HL-60 (cell line): Measurements from ENCODE around the gene HTR1E.

Experiments used
- DNase-seq, 2 experiments: peaks; one replicate each; pipeline ENCODE4 v3.0.0-alpha.2; 2010 to 2020; ENCODE audit warnings: low read depth in 1 of 2, low spot score in 1 of 2
- H3K27ac ChIP-seq: fragments of 250-450 bp; sonication (Bioruptor Pico); replicated peaks from 2 replicates; pipeline ENCODE4 v1.5.1; 2020; ENCODE audit warnings: mild to moderate bottlenecking, moderate library complexity
- H3K27me3 ChIP-seq: fragments of 250-450 bp; sonication (Bioruptor Pico); 2 replicates; pipeline ENCODE4 v1.5.1; 2021; ENCODE audit warnings: mild to moderate bottlenecking, moderate library complexity; ENCODE audit not compliant: insufficient read depth, poor library complexity, severe bottlenecking
- H3K4me3 ChIP-seq: replicated peaks from 2 replicates; pipeline ENCODE4 v1.5.1; 2011; ENCODE audit warnings: mild to moderate bottlenecking, control low read depth, low read length; ENCODE audit not compliant: insufficient read depth
- GABPA ChIP-seq: IDR thresholded peaks from 2 replicates; pipeline ENCODE4 v1.6.1; 2012; ENCODE audit warnings: low read depth
- POLR2AphosphoS5 ChIP-seq: IDR thresholded peaks from 2 replicates; pipeline ENCODE4 v1.6.1; 2012; ENCODE audit warnings: low read depth
- SPI1 ChIP-seq: IDR thresholded peaks from 2 replicates; pipeline ENCODE4 v1.6.1; 2012; ENCODE audit warnings: low read depth, mild to moderate bottlenecking, borderline replicate concordance
- TF ChIP-seq, protein P1 (sequence below): IDR thresholded peaks from 2 replicates; pipeline ENCODE4 v1.6.1; 2012; ENCODE audit warnings: low read depth; ENCODE audit not compliant: insufficient replicate concordance
- TF ChIP-seq, protein P2 (sequence below): IDR thresholded peaks from one replicate; pipeline ENCODE4 v1.5.1; 2011; ENCODE audit warnings: low read length, control low read depth, inconsistent platforms; ENCODE audit not compliant: insufficient read depth

Gene HTR1E

DNA sequence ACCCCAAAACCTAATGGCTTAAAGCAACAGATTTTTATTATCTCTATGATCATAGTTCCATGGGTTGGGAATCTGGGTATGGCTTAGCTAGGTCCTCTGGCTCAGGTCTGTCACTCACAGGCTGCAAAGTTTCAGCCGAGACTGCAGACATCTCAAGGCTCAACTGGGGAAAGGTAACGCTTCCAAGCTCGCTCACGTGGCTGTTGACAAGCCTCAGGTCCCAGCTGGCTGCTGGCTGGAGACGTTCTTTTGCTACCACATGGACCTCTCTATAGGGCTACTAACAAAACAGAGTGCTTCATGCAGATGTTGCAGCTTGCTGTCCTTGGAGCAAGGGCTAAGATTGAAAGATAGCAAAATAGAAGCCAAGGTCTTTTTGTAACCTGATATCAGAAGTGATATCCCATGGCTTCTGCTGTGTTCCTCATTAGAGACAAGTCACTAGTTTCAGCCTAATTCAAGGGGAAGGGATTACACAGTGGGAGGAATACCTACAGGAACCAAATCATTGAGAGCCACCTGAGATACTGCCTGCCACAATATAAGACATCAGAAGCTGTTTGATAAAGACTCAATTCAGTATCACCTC, 6.6 kb downstream of the HTR1E start:
- TF ChIP-seq, protein P1, sequence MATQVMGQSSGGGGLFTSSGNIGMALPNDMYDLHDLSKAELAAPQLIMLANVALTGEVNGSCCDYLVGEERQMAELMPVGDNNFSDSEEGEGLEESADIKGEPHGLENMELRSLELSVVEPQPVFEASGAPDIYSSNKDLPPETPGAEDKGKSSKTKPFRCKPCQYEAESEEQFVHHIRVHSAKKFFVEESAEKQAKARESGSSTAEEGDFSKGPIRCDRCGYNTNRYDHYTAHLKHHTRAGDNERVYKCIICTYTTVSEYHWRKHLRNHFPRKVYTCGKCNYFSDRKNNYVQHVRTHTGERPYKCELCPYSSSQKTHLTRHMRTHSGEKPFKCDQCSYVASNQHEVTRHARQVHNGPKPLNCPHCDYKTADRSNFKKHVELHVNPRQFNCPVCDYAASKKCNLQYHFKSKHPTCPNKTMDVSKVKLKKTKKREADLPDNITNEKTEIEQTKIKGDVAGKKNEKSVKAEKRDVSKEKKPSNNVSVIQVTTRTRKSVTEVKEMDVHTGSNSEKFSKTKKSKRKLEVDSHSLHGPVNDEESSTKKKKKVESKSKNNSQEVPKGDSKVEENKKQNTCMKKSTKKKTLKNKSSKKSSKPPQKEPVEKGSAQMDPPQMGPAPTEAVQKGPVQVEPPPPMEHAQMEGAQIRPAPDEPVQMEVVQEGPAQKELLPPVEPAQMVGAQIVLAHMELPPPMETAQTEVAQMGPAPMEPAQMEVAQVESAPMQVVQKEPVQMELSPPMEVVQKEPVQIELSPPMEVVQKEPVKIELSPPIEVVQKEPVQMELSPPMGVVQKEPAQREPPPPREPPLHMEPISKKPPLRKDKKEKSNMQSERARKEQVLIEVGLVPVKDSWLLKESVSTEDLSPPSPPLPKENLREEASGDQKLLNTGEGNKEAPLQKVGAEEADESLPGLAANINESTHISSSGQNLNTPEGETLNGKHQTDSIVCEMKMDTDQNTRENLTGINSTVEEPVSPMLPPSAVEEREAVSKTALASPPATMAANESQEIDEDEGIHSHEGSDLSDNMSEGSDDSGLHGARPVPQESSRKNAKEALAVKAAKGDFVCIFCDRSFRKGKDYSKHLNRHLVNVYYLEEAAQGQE, result no peak
- TF ChIP-seq POLR2AphosphoS5 (no peak), SPI1 (no peak), GABPA (no peak)
- TF ChIP-seq, protein P2, sequence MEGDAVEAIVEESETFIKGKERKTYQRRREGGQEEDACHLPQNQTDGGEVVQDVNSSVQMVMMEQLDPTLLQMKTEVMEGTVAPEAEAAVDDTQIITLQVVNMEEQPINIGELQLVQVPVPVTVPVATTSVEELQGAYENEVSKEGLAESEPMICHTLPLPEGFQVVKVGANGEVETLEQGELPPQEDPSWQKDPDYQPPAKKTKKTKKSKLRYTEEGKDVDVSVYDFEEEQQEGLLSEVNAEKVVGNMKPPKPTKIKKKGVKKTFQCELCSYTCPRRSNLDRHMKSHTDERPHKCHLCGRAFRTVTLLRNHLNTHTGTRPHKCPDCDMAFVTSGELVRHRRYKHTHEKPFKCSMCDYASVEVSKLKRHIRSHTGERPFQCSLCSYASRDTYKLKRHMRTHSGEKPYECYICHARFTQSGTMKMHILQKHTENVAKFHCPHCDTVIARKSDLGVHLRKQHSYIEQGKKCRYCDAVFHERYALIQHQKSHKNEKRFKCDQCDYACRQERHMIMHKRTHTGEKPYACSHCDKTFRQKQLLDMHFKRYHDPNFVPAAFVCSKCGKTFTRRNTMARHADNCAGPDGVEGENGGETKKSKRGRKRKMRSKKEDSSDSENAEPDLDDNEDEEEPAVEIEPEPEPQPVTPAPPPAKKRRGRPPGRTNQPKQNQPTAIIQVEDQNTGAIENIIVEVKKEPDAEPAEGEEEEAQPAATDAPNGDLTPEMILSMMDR, result no peak
- H3K27ac ChIP-seq, result no peak overlapping the region
- DNase-seq, result no peak
- no peak overlapping the region for H3K4me3 ChIP-seq
- H3K27me3 ChIP-seq, result no peaks in the 10 kb centered on the region

DNA sequence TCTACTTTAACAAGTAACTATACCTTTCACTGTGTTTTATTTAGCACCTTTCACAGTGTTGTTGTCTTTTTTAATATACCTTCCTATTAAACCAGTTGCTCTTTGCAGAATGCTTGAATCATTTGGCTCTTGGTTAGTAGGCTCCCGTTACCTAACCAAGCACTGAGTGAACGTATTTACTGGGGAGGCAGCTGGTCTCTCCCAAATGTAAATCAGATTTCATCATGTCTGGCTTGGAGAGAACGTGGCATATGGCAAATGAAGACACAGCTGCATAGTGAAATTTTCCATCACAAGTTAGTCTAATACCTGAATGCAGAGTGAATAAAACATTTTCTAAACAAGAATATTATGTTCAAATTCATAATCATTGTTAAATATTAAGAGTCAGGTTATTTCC, 12.4 kb downstream of the HTR1E start:
- H3K27me3 ChIP-seq, result no peaks in the 10 kb centered on the region
- DNase-seq, result no peak
- H3K4me3 ChIP-seq, result no peak overlapping the region
- no peak overlapping the region for H3K27ac ChIP-seq
- TF ChIP-seq POLR2AphosphoS5 (no peak), GABPA (no peak), SPI1 (no peak)
- TF ChIP-seq, protein P1, result no peak
- TF ChIP-seq, protein P2, result no peak

DNA sequence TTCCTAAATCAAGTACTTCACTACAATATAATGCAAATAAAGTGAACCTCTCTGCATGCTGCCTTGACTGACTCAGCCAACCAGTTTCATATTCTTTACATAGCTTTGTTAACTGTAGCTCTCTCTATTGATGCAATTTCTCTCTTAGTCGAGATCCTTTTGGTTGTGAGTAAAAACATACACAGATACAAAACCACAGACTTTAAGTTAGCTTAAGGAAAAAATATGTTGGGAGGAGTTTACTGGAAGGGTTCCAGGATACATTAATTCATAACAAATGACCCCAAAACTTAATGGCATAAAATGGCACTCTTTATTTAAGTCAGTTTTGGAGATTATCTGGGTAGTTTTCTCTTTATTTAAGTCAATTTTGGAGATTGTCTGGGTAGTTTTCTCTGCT, 15.7 kb downstream of the HTR1E start:
- Histone ChIP-seq H3K27me3 (no peaks in the 10 kb centered on the region), H3K4me3 (no peak overlapping the region), H3K27ac (no peak overlapping the region)
- TF ChIP-seq, protein P2, result no peak
- TF ChIP-seq GABPA (no peak), POLR2AphosphoS5 (no peak)
- TF ChIP-seq, protein P1, result no peak
- no peak for DNase-seq
